Measurements from ENCODE around the gene PBX4.
"Not testable (repeated sequence)": the region's sequence is repeated elsewhere in the genome, so short reads cannot be mapped to it uniquely, and the experiment has no call there.

Gene PBX4

DNA sequence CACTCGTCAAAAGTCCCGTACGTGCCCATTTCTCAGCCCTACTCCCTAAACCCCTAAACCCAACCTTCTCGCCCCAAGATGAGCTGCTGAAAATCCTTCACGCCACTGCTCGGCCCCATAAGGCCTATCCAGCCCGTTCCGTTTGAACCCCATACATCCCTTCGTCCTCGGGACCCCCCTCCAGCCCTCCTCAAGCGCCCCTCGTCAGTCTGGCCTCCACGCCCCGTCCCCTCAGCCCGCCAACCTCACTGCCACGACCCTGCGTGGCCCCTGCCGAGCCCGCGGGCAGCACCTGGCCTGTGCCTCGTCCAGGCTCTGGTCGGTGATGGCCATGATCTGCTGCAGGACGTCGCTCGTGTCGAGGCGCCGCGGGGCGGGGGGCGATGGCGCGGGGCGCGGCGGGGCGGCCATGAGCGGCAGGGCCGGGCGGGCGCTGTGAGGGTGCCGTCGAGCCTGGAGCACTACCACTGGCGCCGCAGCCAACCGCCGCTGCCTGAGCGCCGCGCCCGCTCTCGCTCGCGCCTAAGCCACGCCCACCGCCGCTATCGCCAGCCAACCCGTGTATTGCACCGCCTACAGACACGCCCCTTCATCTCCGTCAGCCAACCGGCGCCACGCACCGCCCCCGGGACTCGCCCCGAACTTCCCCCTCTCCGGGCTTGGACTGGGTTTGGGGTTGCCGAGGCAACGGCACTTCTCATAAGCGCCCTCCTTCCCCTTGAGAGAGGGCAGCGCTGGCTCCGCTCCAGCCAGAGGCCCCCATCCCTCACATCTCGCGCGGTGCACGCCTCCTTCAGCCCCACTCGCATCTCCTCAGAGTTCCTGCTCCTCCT is at the start of gene PBX4:
TSS of gene PBX4 (minus strand) at position 469 of the 833 bp plus-strand sequence. CDS start at position 411, 58 bp downstream.
- DNase-seq = peak; percentile 97

GRCh38 chr19:19665420-19665948 is 47.0 kb upstream of the PBX4 start:
- H3K36me3 Mint-ChIP-seq = peaks cover 19 to 21% of the 10 kb centered on the region in 2 donors
- DNase-seq; ATAC-seq (replicated peaks); H3K27me3 Mint-ChIP-seq; H3K9me3 Mint-ChIP-seq: not testable (repeated sequence)
- peaks cover 26 to 47% of the 10 kb centered on the region in 2 donors for H3K4me1 Mint-ChIP-seq
- peak overlapping the region; percentile 47 for H3K27ac Mint-ChIP-seq
- peak overlapping the region; percentile 30 to 52 for H3K4me3 Mint-ChIP-seq

More for the DNA sequence above, at the start of gene PBX4:
- peak within 1 kb of the TSS; percentile 94 for H3K27ac Mint-ChIP-seq
- H3K9me3 Mint-ChIP-seq = no peaks in the 10 kb centered on the region
- ATAC-seq (replicated peaks) = peak; percentile 98 to 99
- H3K4me1 Mint-ChIP-seq = peaks cover 14 to 17% of the 10 kb centered on the region in 2 donors
- peaks cover 0 to 4% of the 10 kb centered on the region in 2 donors for H3K36me3 Mint-ChIP-seq
- peak within 1 kb of the TSS; percentile 75 to 80 for H3K4me3 Mint-ChIP-seq
- no peaks in the 10 kb centered on the region for H3K27me3 Mint-ChIP-seq

GRCh38 chr19:19663256-19664120 is 45.0 kb upstream of the PBX4 start, which contains the start of gene ATP13A1:
Gene ATP13A1 (minus strand): TSS chr19:19663676. CDS start chr19:19663666, 10 bp downstream.
- Mint-ChIP-seq H3K4me3 (peak within 1 kb of the TSS; percentile 93 to 96), H3K27me3 (no peaks in the 10 kb centered on the region)

DNA sequence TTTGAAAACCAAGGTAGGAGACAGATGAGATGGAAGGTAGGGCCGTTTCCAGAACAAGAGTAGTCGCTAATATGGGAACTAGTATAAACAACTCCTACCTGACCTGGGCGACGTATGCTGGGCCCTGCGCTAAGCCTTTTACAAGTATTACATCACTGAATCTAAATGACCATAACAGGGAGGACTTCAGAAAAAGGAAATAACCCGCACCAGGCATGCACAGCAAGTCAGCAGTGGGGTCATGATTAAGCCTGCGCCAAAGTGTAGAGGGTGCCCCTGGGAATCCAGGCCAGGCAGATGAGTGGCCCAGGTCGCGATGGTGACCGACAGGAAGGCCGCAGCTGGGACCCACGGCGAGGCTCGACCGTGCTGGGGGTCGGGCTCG is 44.4 kb upstream of the PBX4 start:
- ATAC-seq (replicated peaks) (peak in 1 of 2 donors; percentile 5), DNase-seq (no peak)
- Mint-ChIP-seq H3K36me3 (peaks cover 19 to 27% of the 10 kb centered on the region in 2 donors), H3K4me1 (peaks cover 22 to 30% of the 10 kb centered on the region in 2 donors), H3K9me3 (no peaks in the 10 kb centered on the region), H3K27me3 (no peaks in the 10 kb centered on the region), H3K27ac (peak overlapping the region; percentile 98), H3K4me3 (peak overlapping the region; percentile 93 to 96)

More at GRCh38 chr19:19663256-19664120, 45.0 kb upstream of the PBX4 start, which contains the start of gene ATP13A1:
- peak; percentile 83 for ATAC-seq (replicated peaks)
- H3K9me3 Mint-ChIP-seq = no peaks in the 10 kb centered on the region
- peak within 1 kb of the TSS; percentile 98 for H3K27ac Mint-ChIP-seq
- peaks cover 25 to 36% of the 10 kb centered on the region in 2 donors for H3K4me1 Mint-ChIP-seq
- H3K36me3 Mint-ChIP-seq = peaks cover 14 to 22% of the 10 kb centered on the region in 2 donors
- DNase-seq = peak; percentile 97

GRCh38 chr19:19662344-19662743 is 43.9 kb upstream of the PBX4 start:
- ATAC-seq (replicated peaks) = no peak
- peak overlapping the region; percentile 93 to 96 for H3K4me3 Mint-ChIP-seq
- H3K27ac Mint-ChIP-seq = peak overlapping the region; percentile 98
- H3K4me1 Mint-ChIP-seq = peaks cover 22 to 29% of the 10 kb centered on the region in 2 donors
- H3K9me3 Mint-ChIP-seq = no peaks in the 10 kb centered on the region
- H3K27me3 Mint-ChIP-seq = no peaks in the 10 kb centered on the region
- peaks cover 23 to 31% of the 10 kb centered on the region in 2 donors for H3K36me3 Mint-ChIP-seq
- DNase-seq = no peak

GRCh38 chr19:19661675-19662251 is 43.3 kb upstream of the PBX4 start:
- no peaks in the 10 kb centered on the region for H3K9me3 Mint-ChIP-seq
- no peaks in the 10 kb centered on the region for H3K27me3 Mint-ChIP-seq
- H3K4me3 Mint-ChIP-seq = peak overlapping the region; percentile 93 to 96
- DNase-seq = peak; percentile 73
- peaks cover 22 to 29% of the 10 kb centered on the region in 2 donors for H3K4me1 Mint-ChIP-seq
- peaks cover 26 to 34% of the 10 kb centered on the region in 2 donors for H3K36me3 Mint-ChIP-seq
- ATAC-seq (replicated peaks) = peak; percentile 59 to 62
- peak overlapping the region; percentile 98 for H3K27ac Mint-ChIP-seq

DNA sequence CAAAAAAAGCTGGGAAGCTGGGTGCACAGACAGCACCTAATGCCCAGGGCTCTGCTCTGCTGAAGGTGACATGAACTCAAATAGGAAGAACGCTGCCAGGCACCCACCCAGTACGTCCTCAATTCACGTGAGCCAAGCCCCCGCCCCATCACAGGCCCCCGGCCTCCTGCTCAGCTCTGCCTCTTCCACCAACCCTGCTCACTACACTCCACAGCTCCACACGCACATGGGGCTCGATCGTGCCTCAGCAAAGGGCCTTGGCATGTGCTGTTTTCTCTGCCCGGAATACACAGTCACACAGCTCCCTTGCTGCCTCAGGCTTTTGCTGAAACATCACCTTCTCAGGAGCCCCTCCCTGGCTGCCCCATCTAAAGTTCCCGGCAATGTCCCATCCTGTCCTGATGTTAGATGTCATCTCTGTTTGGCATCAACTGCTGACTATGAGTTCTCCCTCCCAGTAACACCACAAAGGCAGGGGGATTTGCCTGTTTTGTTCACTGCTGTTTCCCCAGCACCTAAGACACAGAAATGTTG is 42.7 kb upstream of the PBX4 start:
- peaks cover 32 to 40% of the 10 kb centered on the region in 2 donors for H3K36me3 Mint-ChIP-seq
- H3K4me3 Mint-ChIP-seq = peak overlapping the region; percentile 93 to 96
- no peak for DNase-seq
- H3K4me1 Mint-ChIP-seq = peaks cover 22 to 29% of the 10 kb centered on the region in 2 donors
- H3K9me3 Mint-ChIP-seq = no peaks in the 10 kb centered on the region
- H3K27ac Mint-ChIP-seq = peak overlapping the region; percentile 98
- no peak for ATAC-seq (replicated peaks)
- no peaks in the 10 kb centered on the region for H3K27me3 Mint-ChIP-seq

- H3K27me3 Mint-ChIP-seq = no peaks in the 10 kb centered on the region
- no peaks in the 10 kb centered on the region for H3K9me3 Mint-ChIP-seq
- peaks cover 22 to 29% of the 10 kb centered on the region in 2 donors for H3K4me1 Mint-ChIP-seq
- ATAC-seq (replicated peaks) = no peak
- peaks cover 40 to 50% of the 10 kb centered on the region in 2 donors for H3K36me3 Mint-ChIP-seq
- no peak overlapping the region for H3K4me3 Mint-ChIP-seq
- H3K27ac Mint-ChIP-seq = no peak overlapping the region
- no peak for DNase-seq
Measured at GRCh38 chr19:19659646-19660245, 41.3 kb upstream of the PBX4 start.

GRCh38 chr19:19657397-19657783 is 38.9 kb upstream of the PBX4 start:
- Mint-ChIP-seq H3K9me3 (no peaks in the 10 kb centered on the region), H3K36me3 (peaks cover 57 to 67% of the 10 kb centered on the region in 2 donors), H3K27me3 (no peaks in the 10 kb centered on the region), H3K4me1 (peaks cover 22% of the 10 kb centered on the region in 2 donors), H3K27ac (no peak overlapping the region), H3K4me3 (no peak overlapping the region)
- no peak for DNase-seq
- ATAC-seq (replicated peaks) = no peak

- ATAC-seq (replicated peaks) = no peak
- H3K9me3 Mint-ChIP-seq = no peaks in the 10 kb centered on the region
- no peak overlapping the region for H3K4me3 Mint-ChIP-seq
- DNase-seq = no peak
- H3K27me3 Mint-ChIP-seq = no peaks in the 10 kb centered on the region
- peaks cover 15% of the 10 kb centered on the region in 2 donors for H3K4me1 Mint-ChIP-seq
- H3K27ac Mint-ChIP-seq = peak overlapping the region; percentile 51
- peaks cover 56 to 68% of the 10 kb centered on the region in 2 donors for H3K36me3 Mint-ChIP-seq
Measured at GRCh38 chr19:19656451-19657396, 38.2 kb upstream of the PBX4 start.

DNA sequence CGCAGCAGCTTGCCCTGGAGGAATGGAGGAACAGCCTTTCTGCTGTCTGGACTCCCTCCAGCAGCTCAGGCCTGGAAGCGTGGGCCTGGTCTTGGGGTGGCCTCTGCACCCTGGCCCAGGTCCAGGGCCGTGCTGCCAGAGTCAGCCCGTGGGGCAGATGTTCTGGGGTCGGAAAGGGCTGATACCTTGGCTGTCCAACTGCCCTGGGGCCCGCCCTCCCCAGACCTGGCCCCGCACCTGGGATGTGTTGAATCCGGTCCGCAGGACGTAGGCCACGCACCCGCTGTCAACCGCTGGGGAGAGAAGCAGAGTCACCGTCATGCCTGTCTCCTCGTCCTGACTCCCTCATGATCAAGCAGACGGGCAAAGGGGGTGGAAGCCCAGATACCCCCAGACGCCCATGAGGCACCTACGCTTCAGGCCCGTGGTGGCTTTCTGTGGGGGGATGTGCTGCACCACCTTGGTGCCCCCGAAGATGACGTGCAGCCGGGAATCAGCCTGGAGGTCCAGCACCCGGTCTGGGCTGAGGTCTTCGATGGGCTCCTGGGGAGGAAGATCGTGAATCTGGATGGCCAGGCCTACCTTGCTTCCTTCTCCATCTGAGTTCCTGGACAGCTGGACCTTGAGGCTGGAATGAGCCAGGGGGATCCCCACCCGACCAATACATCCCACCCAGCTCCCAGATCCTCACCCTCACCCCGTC is 37.3 kb upstream of the PBX4 start:
- no peaks in the 10 kb centered on the region for H3K9me3 Mint-ChIP-seq
- H3K27me3 Mint-ChIP-seq = no peaks in the 10 kb centered on the region
- peaks cover 6 to 7% of the 10 kb centered on the region in 2 donors for H3K4me1 Mint-ChIP-seq
- H3K27ac Mint-ChIP-seq = no peak overlapping the region
- peaks cover 51 to 63% of the 10 kb centered on the region in 2 donors for H3K36me3 Mint-ChIP-seq
- DNase-seq (no peak), ATAC-seq (replicated peaks) (no peak)
- H3K4me3 Mint-ChIP-seq = no peak overlapping the region

DNA sequence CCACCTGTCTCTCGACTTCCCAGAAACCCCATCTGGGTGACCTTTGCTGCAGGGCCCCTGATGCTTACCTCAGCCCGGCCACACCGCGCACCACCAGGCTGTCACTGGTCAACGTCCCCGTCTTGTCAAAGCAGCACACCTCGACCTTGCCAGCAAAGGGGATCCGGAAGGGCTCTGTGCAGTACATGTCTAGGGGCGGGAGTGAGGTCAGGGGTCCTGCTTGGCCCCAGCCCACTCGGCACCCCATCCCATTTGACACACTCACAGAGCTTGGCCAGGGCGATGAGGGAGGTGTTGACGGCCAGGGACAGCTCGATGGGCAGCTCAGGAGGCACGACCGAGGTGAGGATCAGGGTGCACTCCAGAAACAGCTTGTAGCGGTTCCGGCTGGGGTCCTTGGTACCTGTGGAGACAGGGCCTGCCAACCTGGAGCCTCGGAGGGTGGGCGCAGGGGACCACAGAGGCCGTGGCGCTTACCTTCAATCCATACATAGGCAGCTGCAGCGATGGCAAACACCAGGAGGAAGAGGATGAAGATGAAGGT is 36.6 kb upstream of the PBX4 start:
- H3K4me1 Mint-ChIP-seq = peaks cover 6 to 9% of the 10 kb centered on the region in 2 donors

More for the DNA sequence above, 36.6 kb upstream of the PBX4 start:
- Mint-ChIP-seq H3K27ac (no peak overlapping the region), H3K36me3 (peaks cover 56 to 70% of the 10 kb centered on the region in 2 donors), H3K4me3 (no peak overlapping the region), H3K27me3 (no peaks in the 10 kb centered on the region), H3K9me3 (no peaks in the 10 kb centered on the region)
- no peak for ATAC-seq (replicated peaks)
- DNase-seq = no peak
